ENCODE measurements around the gene SPOP.
A peak's percentile ranks its signal among the peaks of the same experiment; 100 is the strongest.
"Not testable (repeated sequence)": the region's sequence is repeated elsewhere in the genome, so short reads cannot be mapped to it uniquely, and the experiment has no call there.

The SPOP gene

GRCh38 chr17:49677933-49678847 is at the start of gene SPOP:
SPOP (minus strand) TSS chr17:49678097; CDS start chr17:49622810, 55,287 bp downstream.
- peak; percentile 99 for DNase-seq

DNA sequence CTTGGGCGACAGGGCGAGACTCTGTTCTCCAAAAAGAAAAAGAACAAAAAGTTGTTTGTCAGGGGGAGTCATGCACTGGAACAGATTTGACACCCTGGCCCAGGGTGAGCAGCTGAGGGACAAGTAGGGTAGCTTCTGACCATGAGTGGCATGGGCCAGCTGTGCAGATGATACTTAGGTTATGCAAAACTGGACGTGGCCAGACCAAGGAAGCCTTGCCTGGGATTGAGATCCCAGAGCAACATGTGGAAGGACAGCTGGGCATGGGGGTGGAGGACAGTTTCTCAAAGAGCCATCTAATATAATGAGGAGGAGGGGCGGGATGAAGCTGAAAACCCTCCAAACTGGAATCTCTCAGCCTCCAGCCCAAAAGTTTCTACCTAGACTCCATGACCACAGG is 49.5 kb upstream of the SPOP start:
- DNase-seq, result no peak

DNA sequence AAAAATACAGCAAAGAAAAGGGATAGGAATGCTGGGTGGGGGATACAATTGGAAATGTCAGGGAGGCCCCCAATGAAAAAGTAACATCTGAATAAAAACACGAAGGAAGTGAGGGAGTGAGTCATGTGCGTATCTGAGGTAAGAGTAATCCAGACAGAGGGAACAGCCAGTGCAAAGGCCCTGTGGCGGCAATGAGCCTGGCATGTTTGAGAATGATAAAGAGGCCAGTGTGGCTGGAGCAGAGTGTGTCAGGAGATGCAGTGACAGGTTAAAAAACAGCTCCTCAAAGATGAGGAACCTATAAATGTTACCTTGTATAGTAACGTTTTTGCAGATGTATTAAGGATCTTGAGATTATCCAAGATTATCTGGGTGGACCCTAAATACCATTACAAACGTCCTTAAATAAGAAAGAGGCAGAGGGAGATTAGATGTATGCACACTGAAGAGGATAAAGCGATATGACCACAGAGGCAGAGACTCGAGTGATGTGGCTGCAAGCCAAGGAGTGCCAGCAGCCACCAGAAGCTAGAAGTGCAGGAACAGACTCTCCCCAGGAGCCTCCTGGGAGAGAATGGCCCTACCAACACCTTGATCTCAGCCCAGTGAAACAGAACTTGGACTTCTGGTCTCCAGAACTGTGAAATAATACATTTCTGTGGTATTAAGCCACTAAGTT is 47.7 kb upstream of the SPOP start:
- DNase-seq, result no peak

- DNase-seq, result not testable (repeated sequence)
Observed at GRCh38 chr17:49724552-49724951, 46.7 kb upstream of the SPOP start.

DNA sequence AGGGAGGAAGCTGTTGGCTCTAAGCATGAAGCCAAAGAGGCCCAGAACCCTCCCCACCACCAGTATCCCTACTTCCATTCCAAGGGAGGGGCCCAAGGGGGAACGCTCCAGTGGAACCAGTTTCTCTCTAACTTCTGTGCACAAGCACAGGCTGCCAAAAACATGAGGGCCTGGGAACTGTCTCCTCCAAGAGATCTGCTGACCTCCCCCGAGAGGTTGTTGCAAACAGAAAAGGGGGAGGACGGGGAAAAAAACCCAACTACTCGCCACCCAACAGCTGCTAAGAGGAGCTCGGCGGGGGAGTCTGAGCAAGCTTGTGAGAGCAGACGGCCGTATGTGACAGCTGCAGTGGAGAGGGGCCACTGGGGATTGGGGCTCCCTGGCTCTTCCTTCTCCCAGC is 45.5 kb upstream of the SPOP start:
- DNase-seq, result no peak

DNA sequence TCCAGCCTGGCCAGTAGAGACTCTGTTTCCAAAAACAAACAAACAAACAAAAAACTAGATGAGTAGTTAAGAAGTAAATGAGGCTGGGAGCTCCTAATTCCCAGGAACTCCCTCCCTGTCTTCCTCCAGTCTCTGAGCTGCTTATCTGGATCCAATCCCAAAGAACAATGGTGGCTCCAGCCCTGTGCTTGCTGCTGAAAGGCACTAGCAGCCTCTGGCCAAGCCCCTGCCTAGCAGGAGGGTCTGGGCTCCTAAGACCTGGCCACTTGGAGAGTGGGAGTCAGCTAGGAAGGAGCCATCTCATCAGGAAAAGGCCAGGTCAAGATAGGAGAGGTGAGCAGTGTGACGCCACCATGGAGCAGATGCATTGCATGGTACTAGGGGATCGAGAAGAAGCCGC is 44.2 kb upstream of the SPOP start:
- no peak for DNase-seq

DNA sequence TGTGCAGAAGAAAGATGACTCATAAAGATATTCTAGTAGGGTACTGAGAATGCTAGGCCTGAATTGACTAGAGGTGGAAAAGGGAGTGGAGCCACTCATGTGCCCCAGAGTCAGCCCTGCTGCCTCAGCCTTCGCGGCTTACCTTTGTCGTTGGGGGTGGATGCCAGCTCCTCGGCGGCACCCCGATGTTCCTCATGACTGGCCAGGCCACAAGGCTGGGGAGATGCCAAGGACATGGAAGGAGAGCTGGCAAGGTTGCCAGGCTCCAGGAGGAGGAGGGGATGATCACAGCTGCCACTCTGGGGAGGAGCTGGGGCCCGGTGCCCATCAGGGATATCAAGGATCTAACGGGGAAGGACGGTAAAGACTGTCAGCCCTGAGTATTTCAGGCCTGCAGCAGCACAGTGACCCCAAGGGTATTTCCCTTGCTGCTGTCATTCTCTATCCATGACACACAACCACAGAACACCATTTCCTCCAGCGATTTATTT is 39.5 kb upstream of the SPOP start:
- DNase-seq, result no peak

DNA sequence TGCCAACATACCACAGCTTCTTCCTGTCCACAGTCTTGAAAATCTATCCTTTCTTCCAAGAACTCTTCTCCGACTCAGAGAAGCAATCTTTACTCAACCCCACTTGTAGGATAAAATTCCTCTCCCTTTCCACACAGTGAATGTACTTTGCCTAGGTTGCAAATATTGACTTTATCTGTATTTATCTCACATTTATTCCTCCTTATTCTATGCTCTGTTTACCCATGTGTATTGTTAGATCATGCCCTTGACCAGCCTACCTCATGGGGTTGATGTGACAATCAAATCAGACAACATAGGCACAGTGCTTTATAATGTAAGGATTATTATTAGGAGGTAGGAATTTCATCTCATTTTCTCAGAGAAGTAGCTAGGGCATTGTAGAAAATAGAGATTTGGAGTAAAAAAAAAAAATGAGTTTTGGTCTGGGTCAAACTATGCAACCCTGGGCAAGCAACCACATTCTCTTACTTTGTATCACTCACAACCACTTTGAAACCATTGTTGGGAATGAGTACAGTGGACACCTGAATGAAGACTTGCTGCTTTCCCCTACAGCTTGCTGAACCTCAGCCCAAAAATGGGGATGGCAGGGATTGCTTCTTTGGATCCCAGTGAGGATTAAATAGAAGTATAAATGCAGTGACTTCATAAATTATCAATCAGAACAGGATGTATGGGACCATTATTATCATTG is 38.9 kb upstream of the SPOP start:
- no peak for DNase-seq

DNA sequence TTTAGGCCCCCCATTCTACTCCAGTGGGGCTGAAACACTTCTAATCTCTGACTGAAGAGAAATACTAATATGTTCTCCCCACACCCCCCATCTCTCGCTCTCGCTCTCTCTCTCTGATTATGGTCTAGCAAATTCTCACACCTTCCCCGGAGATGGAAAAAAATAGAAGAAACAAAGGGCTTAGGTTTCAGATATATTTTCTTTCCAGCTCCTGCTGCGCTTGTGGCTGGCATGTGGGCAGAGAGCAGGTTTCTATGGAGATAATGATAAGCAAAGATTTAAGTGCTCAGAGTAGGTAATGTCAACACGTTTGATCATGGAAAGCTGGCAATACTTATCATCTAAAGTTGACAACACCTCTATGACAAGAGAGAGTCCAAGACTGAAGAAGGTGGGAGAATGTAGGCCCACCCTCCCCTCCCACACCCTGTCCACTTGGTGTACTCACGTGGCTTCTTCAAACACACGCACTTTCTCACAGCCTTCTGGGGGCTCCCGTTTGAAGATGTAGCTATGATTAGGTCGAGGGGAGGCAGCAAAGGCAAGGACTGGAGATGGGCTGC is 37.9 kb upstream of the SPOP start:
- DNase-seq, result no peak

- no peak for DNase-seq
Observed at GRCh38 chr17:49715216-49715615, 37.3 kb upstream of the SPOP start.

DNA sequence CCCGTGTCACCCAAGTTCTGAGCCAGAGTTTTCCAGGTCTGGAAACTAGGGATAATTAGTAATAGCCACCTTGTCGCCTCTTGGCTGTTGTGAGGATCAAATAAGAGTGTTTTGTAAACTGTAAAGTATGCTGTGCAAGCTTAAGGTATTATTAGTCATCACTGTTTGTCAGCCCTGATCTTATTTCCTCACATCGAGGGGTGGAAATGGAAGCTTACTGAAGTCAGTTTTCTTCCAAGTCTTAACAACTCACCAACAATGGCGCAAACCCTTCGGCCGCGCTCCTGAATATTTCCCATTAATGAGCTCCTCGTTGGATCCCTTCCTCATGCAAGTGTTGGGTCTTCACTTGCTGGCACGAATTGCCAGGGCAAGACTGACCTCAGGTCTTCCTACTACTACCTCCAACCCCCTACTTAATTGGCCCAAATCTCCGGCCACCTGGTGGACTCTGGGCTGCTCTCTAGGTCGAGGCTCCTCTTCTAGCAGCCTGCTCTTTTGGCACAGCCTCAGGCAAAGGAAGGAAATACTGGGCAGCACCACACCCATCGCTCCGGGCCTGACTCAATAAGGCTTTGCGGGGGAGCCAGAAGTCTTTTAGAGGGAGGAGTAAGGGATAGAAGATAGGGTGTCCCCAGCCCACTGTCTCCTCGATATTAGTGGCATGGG is 30.8 kb upstream of the SPOP start:
- no peak for DNase-seq

DNA sequence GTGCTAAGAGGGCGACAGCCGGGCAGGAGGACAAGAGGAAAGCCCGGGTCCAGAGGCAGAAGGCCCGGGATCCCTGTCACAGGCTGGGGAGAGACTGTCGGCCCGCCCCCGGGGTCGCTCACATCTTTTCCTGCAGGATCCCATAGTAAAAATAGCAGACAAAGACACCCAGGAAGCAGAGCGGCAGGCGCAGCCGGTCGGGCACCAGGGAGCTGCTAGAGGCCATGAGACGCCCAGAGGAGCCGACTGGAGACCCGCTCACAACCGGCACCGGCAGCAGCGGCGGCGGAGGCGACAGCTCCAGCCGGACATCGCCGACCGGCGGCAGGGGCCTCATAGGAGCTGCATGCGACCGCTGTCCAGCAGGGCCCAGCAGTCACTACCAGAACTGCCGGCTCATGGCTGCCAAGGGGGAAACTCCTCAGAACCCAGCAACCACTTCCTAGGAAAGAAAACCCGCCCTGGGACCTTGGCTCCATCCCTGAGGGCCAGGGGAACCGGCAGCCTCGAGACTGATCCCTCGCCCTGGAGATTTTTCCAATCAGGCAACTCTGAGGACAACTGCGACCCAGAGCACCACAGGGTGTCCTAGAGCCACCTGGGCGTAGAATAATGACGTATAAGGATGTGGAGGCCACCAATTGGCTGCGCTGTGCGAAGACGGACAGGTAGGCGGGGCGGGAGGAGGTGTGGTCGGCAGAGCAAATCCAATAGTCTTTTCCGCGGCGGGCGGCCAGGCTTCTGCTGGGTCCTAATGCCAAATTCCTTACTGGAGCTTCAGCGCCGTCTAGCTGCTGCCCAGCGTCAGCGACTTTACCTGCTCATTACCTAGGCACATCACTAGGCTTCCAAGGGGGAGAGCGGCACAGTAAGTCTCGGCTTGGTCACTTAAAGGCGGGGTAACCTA is 30.0 kb upstream of the SPOP start, which contains the start of gene SLC35B1:
SLC35B1 (minus strand) TSS at position 357 of the 907 bp plus-strand sequence; CDS start at position 226, 131 bp downstream.
- peak; percentile 100 for DNase-seq

GRCh38 chr17:49707246-49707607 is 29.3 kb upstream of the SPOP start:
- no peak for DNase-seq

GRCh38 chr17:49705254-49705653 is 27.4 kb upstream of the SPOP start:
- no peak for DNase-seq

GRCh38 chr17:49703557-49704277 is 25.8 kb upstream of the SPOP start:
- peak; percentile 64 for DNase-seq

DNA sequence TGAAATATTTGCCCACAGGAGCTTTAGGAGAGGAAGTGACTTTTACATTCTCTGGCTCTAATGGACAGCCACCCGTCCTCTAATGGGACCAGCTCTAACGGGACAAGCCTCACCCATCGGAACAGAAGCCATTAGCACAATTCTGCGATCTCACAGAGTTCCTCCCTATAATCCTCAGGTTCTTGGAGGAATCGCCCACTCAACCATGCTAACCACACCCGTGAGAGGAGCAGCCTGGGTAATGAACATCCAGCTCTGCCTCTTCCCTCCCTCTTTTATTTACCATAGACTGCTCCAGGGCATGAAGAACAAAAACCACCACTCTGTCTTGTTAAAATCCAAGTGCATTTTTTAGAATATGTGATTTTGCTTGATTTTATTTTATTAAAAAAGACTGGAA is 23.1 kb upstream of the SPOP start:
- DNase-seq, result no peak

GRCh38 chr17:49699966-49700575 is 22.2 kb upstream of the SPOP start:
- no peak for DNase-seq

DNA sequence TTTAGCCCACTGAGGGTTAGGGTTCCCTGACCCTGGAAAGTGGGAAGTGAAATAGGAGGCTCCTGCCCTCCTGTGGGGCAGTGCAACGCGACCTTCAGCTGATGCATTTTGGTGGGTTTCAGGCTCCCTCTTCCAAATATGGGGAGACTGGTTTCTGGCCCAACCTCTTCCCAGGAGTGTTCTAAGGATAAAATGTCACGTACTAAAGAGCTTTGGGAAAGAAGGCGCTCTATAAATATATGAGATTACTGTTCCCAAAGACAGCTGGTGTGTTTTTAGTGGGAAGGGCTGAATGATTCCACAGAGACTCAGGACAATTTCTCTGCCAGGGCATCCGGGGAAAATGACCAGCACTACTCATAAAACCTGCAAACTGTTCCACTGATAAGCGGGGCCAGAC is 20.1 kb upstream of the SPOP start:
- no peak for DNase-seq

DNA sequence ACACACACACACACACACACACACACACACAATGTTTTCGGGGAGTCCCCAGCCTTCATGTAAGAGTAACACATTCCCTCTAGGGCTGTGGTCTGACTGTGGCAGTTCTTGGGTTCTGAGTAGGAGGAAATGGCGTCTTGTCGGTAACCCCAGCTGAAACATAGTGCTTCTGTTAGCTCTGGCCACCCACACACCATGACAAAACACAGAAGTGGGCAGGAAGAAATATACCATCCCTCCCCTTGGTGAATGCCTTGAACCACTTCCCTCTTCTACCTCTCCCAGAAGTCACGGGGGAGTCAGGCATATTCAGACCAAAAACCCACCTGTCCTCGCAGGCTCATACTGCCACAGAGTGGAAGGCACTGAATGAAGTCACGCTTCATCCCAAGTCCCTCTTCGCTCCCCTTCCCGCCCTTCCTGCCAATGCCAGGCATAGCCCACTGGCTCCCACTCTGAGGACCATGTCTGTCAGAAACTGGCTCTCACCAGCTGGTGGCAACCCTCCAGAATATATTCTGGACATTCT is 18.4 kb upstream of the SPOP start:
- peak; percentile 72 to 76 for DNase-seq

DNA sequence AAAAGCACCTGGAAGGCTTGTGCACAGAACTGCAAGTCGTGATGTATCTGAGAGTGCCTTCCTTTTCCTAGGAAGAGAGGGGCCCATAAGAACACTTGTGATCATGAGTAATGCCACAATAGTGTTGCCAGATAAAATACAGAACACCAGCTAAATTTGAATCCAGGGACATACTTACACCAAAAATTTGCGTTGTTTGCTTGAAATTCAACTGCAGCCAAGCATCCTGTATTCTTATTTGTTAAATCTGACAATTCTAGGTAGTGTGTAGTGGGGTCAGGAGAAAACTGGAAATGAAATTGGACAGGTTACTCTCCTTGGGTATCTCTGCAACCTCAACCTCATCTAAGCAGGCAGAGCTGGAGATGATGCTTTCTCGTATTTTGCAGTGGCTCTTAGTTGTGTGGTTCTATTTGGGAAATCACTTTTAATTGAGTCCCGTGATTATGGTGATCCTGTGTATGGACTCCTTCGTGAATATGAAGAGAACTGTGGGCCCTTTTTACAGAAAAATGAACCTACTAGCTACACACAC is 17.9 kb upstream of the SPOP start:
- DNase-seq, result peak; percentile 5 to 46
